Measurements from ENCODE around the gene ZNF528. TPM values are rescaled to one million over a fixed set of nuclear protein-coding genes. Genes with fewer than 3 reads are reported as not detected.

Gene ZNF528
- polyA plus RNA-seq: 1 to 10 TPM; 4.0 to 8.9 TPM

DNA sequence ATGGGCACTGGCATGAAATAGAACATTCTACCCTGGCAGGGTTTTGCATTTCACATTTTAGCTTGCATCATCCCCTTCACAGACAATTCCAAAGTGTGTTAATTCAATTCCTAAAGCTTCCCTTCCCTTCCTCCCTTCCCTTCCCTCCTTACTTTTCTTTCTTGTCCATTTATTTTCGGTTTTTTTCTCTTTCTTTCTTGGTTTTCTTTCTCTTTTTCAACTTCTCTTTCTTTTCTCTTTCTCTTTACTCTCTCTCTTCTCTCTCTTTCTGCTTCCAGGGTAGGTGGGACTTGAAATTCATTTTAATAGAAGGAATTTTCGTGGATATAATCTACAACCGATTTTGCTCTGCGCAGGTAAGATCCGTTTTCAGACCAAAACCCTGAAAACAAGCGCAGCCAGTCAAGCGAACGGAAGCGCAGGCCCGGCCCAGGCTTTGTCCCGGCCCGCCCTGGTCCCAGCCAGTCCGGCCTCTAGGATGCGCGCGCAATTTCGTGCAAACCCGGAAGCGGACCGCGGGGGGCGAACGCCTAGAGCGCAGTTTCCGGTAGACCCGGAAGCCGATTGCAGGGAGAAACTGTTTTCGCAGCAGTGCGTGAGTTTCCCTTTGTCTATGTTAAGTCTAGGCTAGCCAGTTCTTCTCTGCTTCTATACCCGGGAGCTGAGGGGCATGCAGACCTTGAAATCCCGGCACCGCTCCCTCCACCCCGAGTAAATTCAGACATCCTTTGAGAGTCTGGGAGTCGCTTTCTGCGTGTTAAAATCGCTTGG lies at the start of gene ZNF528:
Gene ZNF528, plus strand, starts transcription at position 540 of the 771 bp plus-strand sequence. CDS start 4,165 bp downstream, outside the sequence.
- Histone ChIP-seq H3K4me3 (ENCODE audit: low read depth in 1 of 2, low read length in 2 of 2) (peak within 1 kb of the TSS; percentile 73 to 74), H3K27ac (ENCODE audit: low read depth in 2 of 2, low read length in 1 of 2) (peak within 1 kb of the TSS; percentile 75 to 76), H3K4me1 (ENCODE audit: control insufficient read depth in 2 of 2, insufficient read depth in 2 of 2, low read length in 1 of 2) (peaks cover 0 to 4% of the 10 kb centered on the region in 2 donors), H3K36me3 (ENCODE audit: control insufficient read depth in 2 of 2, insufficient read depth in 2 of 2, low read length in 1 of 2) (peaks cover 0 to 8% of the 10 kb centered on the region in 2 donors), H3K27me3 (ENCODE audit: control insufficient read depth in 1 of 2, insufficient read depth in 2 of 2, low read length in 2 of 2) (no peaks in the 10 kb centered on the region), H3K9me3 (ENCODE audit: control insufficient read depth in 2 of 2, insufficient read depth in 1 of 2, low read depth in 1 of 2, low read length in 1 of 2) (peaks cover 9 to 25% of the 10 kb centered on the region in 2 donors)
- WGBS, 2 donors: 1% methylated on average over 36 of the region's 36 CpGs

DNA sequence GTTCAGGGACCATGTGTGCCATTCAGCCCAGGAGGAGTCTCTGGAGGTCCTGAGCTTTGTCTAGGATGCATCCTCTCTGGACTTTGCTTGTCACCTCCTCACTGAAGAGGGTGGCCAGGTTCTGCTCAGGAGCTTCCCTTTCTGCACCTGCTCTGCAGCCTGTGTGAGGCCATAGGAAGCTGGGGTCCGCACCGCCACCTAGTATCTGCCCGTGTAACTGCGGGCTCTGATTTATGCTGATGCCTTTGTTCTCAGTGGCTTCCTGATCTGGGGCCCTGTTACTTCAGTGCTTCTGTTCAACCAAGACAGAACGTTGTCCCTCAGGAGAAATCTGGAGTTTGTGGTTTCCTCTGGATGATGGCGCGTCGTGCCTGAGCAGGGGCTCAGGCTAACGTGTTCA lies 46.1 kb upstream of the ZNF528 start:
- Histone ChIP-seq H3K36me3 (ENCODE audit: control insufficient read depth in 2 of 2, insufficient read depth in 2 of 2, low read length in 1 of 2) (no peaks in the 10 kb centered on the region), H3K4me1 (ENCODE audit: control insufficient read depth in 2 of 2, insufficient read depth in 2 of 2, low read length in 1 of 2) (no peaks in the 10 kb centered on the region), H3K27me3 (ENCODE audit: control insufficient read depth in 1 of 2, insufficient read depth in 2 of 2, low read length in 2 of 2) (no peaks in the 10 kb centered on the region), H3K27ac (ENCODE audit: low read depth in 2 of 2, low read length in 1 of 2) (no peak overlapping the region), H3K4me3 (ENCODE audit: low read depth in 1 of 2, low read length in 2 of 2) (no peak overlapping the region), H3K9me3 (ENCODE audit: control insufficient read depth in 2 of 2, insufficient read depth in 1 of 2, low read depth in 1 of 2, low read length in 1 of 2) (peaks cover 7 to 10% of the 10 kb centered on the region in 2 donors)
- 77 to 85% methylated on average over 9 of the region's 9 CpGs for WGBS, 2 donors

DNA sequence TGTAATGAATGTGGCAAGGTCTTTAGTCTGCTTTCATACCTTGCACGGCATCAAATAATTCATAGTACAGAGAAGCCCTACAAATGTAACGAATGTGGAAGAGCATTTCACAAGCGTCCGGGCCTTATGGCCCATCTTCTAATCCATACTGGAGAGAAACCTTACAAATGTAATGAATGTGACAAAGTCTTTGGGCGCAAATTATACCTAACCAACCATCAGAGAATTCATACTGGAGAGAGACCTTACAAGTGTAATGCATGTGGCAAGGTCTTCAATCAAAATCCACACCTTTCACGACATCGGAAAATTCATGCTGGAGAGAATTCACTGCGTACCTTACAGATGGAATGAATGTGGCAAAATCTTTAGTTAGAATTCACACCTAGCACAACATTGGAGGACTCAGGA lies 31.2 kb upstream of the ZNF528 start:
- no peaks in the 10 kb centered on the region for H3K4me1 ChIP-seq (ENCODE audit: control insufficient read depth in 2 of 2, insufficient read depth in 2 of 2, low read length in 1 of 2)
- no peak overlapping the region for H3K4me3 ChIP-seq (ENCODE audit: low read depth in 1 of 2, low read length in 2 of 2)
- H3K9me3 ChIP-seq (ENCODE audit: control insufficient read depth in 2 of 2, insufficient read depth in 1 of 2, low read depth in 1 of 2, low read length in 1 of 2): peaks cover 7 to 15% of the 10 kb centered on the region in 2 donors
- H3K36me3 ChIP-seq (ENCODE audit: control insufficient read depth in 2 of 2, insufficient read depth in 2 of 2, low read length in 1 of 2): no peaks in the 10 kb centered on the region
- no peak overlapping the region for H3K27ac ChIP-seq (ENCODE audit: low read depth in 2 of 2, low read length in 1 of 2)
- H3K27me3 ChIP-seq (ENCODE audit: control insufficient read depth in 1 of 2, insufficient read depth in 2 of 2, low read length in 2 of 2): no peaks in the 10 kb centered on the region
- 96 to 97% methylated on average over 8 of the region's 8 CpGs for WGBS, 2 donors

DNA sequence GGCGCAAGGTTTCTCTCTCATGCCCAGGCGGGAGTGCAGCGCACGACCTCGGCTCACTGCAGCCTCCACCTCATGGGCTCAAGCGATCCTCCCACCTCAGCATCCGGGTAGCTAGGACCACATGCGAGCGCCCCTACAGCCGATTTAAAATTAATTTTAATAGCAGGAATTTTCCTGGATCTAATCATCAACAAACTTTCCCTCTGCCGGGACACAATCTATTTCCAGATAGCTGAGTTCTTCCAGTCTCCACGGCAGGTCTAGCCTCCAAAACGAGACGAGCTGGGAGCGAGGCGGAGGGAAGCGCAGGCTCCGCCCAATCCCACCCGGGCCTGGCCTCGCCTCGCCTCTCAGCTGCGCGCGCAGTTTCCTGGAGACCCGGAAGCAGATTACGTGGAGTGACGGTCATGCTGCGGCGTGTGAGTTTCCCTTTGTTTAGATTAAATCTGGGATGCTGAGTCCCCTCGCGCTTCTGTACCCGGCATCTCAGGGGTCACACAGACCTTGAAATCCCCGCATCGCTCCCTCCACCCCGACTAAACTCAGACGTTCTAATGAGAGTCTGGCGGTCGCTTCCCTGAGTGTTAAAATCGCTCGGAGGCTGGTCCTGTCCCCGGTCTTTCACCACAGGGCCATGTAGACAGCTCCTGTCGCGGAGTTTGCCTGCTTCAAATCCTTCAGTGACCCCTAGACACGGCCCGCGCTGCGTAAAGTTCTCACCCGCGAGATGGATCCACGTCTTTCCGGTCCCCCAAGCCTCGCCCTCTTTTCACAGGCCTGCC lies 27.9 kb upstream of the ZNF528 start, which contains the start of gene ZNF880:
Gene ZNF880, plus strand, starts transcription at position 365 of the 782 bp plus-strand sequence. Its CDS starts 43 bp downstream, at position 408.
- H3K36me3 ChIP-seq (ENCODE audit: control insufficient read depth in 2 of 2, insufficient read depth in 2 of 2, low read length in 1 of 2): peaks cover 6 to 7% of the 10 kb centered on the region in 2 donors
- peaks cover 4 to 18% of the 10 kb centered on the region in 2 donors for H3K9me3 ChIP-seq (ENCODE audit: control insufficient read depth in 2 of 2, insufficient read depth in 1 of 2, low read depth in 1 of 2, low read length in 1 of 2)
- H3K4me1 ChIP-seq (ENCODE audit: control insufficient read depth in 2 of 2, insufficient read depth in 2 of 2, low read length in 1 of 2): no peaks in the 10 kb centered on the region
- peak within 1 kb of the TSS; percentile 97 to 98 for H3K27ac ChIP-seq (ENCODE audit: low read depth in 2 of 2, low read length in 1 of 2)
- peak within 1 kb of the TSS; percentile 87 to 89 for H3K4me3 ChIP-seq (ENCODE audit: low read depth in 1 of 2, low read length in 2 of 2)
- 2 to 4% methylated on average over 52 of the region's 52 CpGs for WGBS, 2 donors
- H3K27me3 ChIP-seq (ENCODE audit: control insufficient read depth in 1 of 2, insufficient read depth in 2 of 2, low read length in 2 of 2): no peaks in the 10 kb centered on the region

DNA sequence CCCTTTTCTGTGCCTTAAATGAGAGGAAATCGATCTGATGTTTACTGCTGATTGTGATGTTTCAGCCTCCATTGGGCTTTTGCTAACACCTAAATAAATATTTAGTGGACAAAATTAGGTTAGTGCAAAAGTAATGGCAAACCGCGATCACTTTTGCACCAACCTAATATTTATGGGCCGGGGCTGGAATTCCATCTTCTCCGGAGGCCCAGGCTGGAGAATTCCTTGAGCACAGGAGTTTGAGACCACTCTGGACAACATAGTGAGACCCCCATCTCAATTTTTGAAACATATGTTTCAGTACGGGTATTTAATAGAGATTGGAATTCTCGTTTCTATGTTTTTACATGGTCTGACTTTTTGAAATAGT lies 27.3 kb upstream of the ZNF528 start:
- no peaks in the 10 kb centered on the region for H3K27me3 ChIP-seq (ENCODE audit: control insufficient read depth in 1 of 2, insufficient read depth in 2 of 2, low read length in 2 of 2)
- peak overlapping the region; percentile 87 to 89 for H3K4me3 ChIP-seq (ENCODE audit: low read depth in 1 of 2, low read length in 2 of 2)
- peak overlapping the region; percentile 97 to 98 for H3K27ac ChIP-seq (ENCODE audit: low read depth in 2 of 2, low read length in 1 of 2)
- H3K9me3 ChIP-seq (ENCODE audit: control insufficient read depth in 2 of 2, insufficient read depth in 1 of 2, low read depth in 1 of 2, low read length in 1 of 2): peaks cover 2 to 15% of the 10 kb centered on the region in 2 donors
- no peaks in the 10 kb centered on the region for H3K4me1 ChIP-seq (ENCODE audit: control insufficient read depth in 2 of 2, insufficient read depth in 2 of 2, low read length in 1 of 2)
- peaks cover 8 to 9% of the 10 kb centered on the region in 2 donors for H3K36me3 ChIP-seq (ENCODE audit: control insufficient read depth in 2 of 2, insufficient read depth in 2 of 2, low read length in 1 of 2)
- WGBS, 2 donors: 40 to 48% methylated on average over 7 of the region's 7 CpGs

DNA sequence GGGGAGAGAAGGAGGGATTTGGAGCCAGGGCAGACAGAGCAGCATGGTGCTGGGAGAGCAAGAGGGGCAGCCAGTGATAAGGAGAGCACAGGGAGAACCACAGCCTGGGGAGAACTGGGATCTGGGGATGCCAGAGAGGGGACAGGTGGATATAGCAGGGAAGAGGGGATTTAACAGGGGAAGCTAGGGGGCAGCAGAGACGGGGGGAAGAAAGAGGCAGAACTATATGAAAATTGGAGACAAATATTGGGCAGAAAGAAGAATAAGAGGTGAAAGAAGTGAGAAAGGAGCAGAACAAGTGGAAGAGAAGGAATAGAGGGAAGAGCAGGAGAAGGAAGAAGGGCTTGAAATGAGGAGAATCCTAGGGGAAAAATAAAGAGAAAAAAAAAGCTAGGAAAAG lies 6.5 kb upstream of the ZNF528 start:
- Histone ChIP-seq H3K4me3 (ENCODE audit: low read depth in 1 of 2, low read length in 2 of 2) (no peak overlapping the region), H3K9me3 (ENCODE audit: control insufficient read depth in 2 of 2, insufficient read depth in 1 of 2, low read depth in 1 of 2, low read length in 1 of 2) (peaks cover 20 to 22% of the 10 kb centered on the region in 2 donors), H3K4me1 (ENCODE audit: control insufficient read depth in 2 of 2, insufficient read depth in 2 of 2, low read length in 1 of 2) (no peaks in the 10 kb centered on the region), H3K36me3 (ENCODE audit: control insufficient read depth in 2 of 2, insufficient read depth in 2 of 2, low read length in 1 of 2) (no peaks in the 10 kb centered on the region), H3K27ac (ENCODE audit: low read depth in 2 of 2, low read length in 1 of 2) (no peak overlapping the region), H3K27me3 (ENCODE audit: control insufficient read depth in 1 of 2, insufficient read depth in 2 of 2, low read length in 2 of 2) (no peaks in the 10 kb centered on the region)
- WGBS, 2 donors: 59 to 60% methylated on average over 1 of the region's 1 CpG

DNA sequence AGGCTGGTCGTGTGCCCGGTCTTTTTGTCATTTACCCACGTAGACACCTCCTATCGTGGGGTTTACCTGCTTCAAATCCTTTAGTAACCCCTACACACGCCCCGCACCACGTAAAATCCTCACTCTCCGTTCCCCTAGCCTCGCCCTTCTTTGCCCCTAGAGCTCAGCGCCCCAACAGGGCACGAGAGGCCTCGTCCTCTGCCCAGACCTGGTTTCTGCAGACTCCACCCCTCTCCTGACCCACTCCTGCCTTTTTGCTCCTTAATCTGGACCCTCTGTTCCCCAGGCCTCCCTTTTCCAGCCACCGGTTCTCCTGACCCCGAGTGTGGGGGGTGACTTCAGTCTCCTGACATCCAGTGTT lies 412 bp downstream of the ZNF528 start:
- Histone ChIP-seq H3K27me3 (ENCODE audit: control insufficient read depth in 1 of 2, insufficient read depth in 2 of 2, low read length in 2 of 2) (no peaks in the 10 kb centered on the region), H3K9me3 (ENCODE audit: control insufficient read depth in 2 of 2, insufficient read depth in 1 of 2, low read depth in 1 of 2, low read length in 1 of 2) (peaks cover 9 to 25% of the 10 kb centered on the region in 2 donors), H3K36me3 (ENCODE audit: control insufficient read depth in 2 of 2, insufficient read depth in 2 of 2, low read length in 1 of 2) (peaks cover 0 to 10% of the 10 kb centered on the region in 2 donors), H3K4me3 (ENCODE audit: low read depth in 1 of 2, low read length in 2 of 2) (peak overlapping the region; percentile 73 to 74), H3K27ac (ENCODE audit: low read depth in 2 of 2, low read length in 1 of 2) (peak overlapping the region; percentile 75 to 76), H3K4me1 (ENCODE audit: control insufficient read depth in 2 of 2, insufficient read depth in 2 of 2, low read length in 1 of 2) (peaks cover 0 to 4% of the 10 kb centered on the region in 2 donors)
- 3 to 7% methylated on average over 14 of the region's 14 CpGs for WGBS, 2 donors

DNA sequence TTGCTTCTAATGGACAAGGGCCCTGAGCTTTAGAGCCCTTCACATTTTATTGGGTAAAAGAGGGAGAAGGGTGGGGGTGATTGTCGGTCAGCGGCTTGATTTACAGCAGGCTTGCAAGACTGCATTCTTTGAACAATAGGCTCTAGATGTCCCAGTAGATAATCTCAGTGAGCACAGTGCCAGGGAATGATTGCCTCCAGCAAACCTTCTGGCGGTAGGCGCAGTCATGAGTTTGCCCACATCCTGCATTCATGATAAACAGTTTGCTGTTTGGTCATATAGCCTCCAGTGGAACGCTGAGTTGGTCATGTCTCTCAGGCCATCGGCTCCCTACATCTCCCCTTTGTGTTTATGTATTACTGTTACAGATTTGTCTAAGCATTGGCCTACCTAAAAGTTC lies 12.6 kb downstream of the ZNF528 start:
- H3K9me3 ChIP-seq (ENCODE audit: control insufficient read depth in 2 of 2, insufficient read depth in 1 of 2, low read depth in 1 of 2, low read length in 1 of 2): peaks cover 14 to 34% of the 10 kb centered on the region in 2 donors
- no peaks in the 10 kb centered on the region for H3K27me3 ChIP-seq (ENCODE audit: control insufficient read depth in 1 of 2, insufficient read depth in 2 of 2, low read length in 2 of 2)
- 96 to 98% methylated on average over 6 of the region's 6 CpGs for WGBS, 2 donors
- H3K4me1 ChIP-seq (ENCODE audit: control insufficient read depth in 2 of 2, insufficient read depth in 2 of 2, low read length in 1 of 2): no peaks in the 10 kb centered on the region
- peaks cover 18 to 19% of the 10 kb centered on the region in 2 donors for H3K36me3 ChIP-seq (ENCODE audit: control insufficient read depth in 2 of 2, insufficient read depth in 2 of 2, low read length in 1 of 2)
- no peak overlapping the region for H3K4me3 ChIP-seq (ENCODE audit: low read depth in 1 of 2, low read length in 2 of 2)
- no peak overlapping the region for H3K27ac ChIP-seq (ENCODE audit: low read depth in 2 of 2, low read length in 1 of 2)

DNA sequence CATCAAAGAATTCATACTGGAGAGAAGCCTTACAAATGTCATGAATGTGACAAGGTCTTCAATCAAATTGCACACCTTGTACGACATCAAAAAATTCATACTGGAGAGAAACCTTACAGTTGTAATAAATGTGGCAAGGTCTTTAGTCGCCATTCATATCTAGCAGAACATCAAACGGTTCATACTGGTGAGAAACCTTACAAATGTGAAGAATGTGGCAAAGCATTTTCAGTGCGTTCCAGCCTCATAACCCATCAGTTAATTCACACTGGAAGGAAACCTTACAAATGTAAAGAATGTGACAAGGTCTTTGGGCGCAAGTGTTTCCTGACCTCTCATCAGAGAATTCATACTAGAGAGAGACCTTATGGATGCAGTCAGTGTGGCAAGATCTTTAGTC lies 18.1 kb downstream of the ZNF528 start:
- 96 to 97% methylated on average over 5 of the region's 5 CpGs for WGBS, 2 donors

More for the DNA sequence above, 18.1 kb downstream of the ZNF528 start:
- no peaks in the 10 kb centered on the region for H3K4me1 ChIP-seq (ENCODE audit: control insufficient read depth in 2 of 2, insufficient read depth in 2 of 2, low read length in 1 of 2)
- H3K27ac ChIP-seq (ENCODE audit: low read depth in 2 of 2, low read length in 1 of 2): no peak overlapping the region
- H3K36me3 ChIP-seq (ENCODE audit: control insufficient read depth in 2 of 2, insufficient read depth in 2 of 2, low read length in 1 of 2): peaks cover 0 to 2% of the 10 kb centered on the region in 2 donors
- peaks cover 23 to 37% of the 10 kb centered on the region in 2 donors for H3K9me3 ChIP-seq (ENCODE audit: control insufficient read depth in 2 of 2, insufficient read depth in 1 of 2, low read depth in 1 of 2, low read length in 1 of 2)
- no peak overlapping the region for H3K4me3 ChIP-seq (ENCODE audit: low read depth in 1 of 2, low read length in 2 of 2)
- H3K27me3 ChIP-seq (ENCODE audit: control insufficient read depth in 1 of 2, insufficient read depth in 2 of 2, low read length in 2 of 2): no peaks in the 10 kb centered on the region
